ENCODE measurements around the gene AOPEP. TPM values are rescaled to one million over a fixed set of nuclear protein-coding genes. Genes with fewer than 3 reads are reported as not detected.

The AOPEP gene
- total RNA-seq, 1 donor from 2014 or later = 79.7 TPM

DNA sequence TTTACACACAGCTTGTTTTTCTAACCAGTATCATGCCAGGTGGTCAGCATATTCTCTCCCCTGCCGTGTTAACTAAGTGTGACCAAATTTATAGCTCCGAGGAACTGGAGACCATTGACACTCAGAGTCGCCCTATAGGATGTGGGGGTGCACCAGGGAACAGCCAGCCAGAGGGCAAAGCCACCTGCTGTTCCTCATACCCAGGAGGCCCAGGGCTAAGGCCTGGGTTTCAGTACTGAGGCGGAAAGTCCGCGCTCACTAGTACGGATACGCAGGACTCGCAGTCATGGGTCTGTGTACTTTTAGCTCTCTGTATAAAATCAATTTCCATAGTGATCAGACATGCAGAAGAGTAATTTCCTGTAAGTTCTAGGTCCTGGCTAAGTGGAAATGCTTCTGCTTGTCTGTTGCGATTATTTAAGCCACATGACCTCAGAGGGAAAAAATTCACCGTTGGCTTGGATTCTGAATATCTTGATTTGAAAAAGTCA lies 247.0 kb downstream of the AOPEP start:
- Histone ChIP-seq H3K4me3 (no peak overlapping the region), H3K27me3 (no peaks in the 10 kb centered on the region), H3K4me1 (peaks cover 6% of the 10 kb centered on the region), H3K36me3 (no peaks in the 10 kb centered on the region), H3K9me3 (no peaks in the 10 kb centered on the region), H3K27ac (no peak overlapping the region)
- no peak for ATAC-seq
- TF ChIP-seq CTCF (IDR thresholded peaks at IDR 0.05) = no peak
- intact Hi-C loops (cut with DNase I) = no loop called here
- DNase-seq = no peak

DNA sequence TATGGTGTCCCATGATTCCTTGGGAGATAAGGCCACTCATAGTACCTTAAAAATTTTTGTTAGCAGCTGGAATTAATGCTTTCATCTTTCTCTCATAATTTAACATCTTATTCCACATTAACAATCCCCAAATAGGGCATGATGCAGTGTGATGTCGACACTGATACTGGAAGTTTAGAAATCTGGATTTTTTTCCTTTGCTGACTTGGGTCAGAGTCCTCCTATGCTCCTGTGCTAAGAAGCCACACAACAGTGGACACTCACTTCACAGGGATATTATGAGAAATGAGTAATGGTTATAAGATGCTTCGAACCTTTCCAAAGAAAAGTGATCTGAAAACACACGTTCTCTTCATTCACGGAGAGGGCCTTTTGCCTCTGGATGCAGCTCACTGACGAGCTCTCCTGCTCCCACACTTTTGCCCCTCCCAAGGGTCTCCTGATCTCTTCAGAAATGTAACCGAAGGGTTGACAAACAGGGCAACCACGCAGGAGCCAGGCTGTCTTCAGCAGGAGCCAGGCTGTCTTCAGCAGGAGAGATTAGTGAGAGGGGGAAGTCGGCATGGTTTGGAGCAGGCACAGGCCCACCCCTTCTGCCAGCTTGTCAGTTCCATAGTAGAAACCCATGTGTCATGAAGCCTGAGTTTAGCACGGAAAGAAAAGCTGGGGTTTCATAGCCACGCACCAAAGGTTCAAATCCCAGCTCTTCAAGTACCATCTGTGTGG lies 247.8 kb downstream of the AOPEP start:
- no peak overlapping the region for H3K27ac ChIP-seq
- no peaks in the 10 kb centered on the region for H3K36me3 ChIP-seq
- intact Hi-C loops (cut with DNase I) = no loop called here
- DNase-seq (no peak), ATAC-seq (no peak)
- no peaks in the 10 kb centered on the region for H3K27me3 ChIP-seq
- no peak for TF ChIP-seq CTCF (IDR thresholded peaks at IDR 0.05)
- no peak overlapping the region for H3K4me3 ChIP-seq
- peaks cover 6% of the 10 kb centered on the region for H3K4me1 ChIP-seq
- H3K9me3 ChIP-seq = no peaks in the 10 kb centered on the region

DNA sequence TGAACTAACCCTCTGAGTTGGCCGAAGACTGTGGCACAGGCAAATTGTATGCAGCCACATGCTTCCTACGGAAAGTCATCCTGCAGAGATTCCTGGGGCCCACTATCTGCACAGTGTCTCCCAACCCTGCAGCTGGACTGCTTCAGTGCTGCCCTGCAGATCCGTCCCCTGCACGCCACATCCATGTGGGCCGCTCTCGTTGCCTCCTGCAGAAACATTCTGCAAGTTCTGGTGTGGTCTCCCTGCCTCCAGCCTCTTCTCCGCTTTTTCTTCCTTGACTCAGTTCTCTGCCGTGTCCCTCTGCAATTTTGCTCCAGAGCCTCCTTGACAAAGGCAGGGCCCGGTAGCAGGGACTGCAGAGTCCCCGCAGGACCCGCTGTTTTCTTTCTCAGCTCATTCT lies 249.0 kb downstream of the AOPEP start:
- Histone ChIP-seq H3K27ac (no peak overlapping the region), H3K27me3 (no peaks in the 10 kb centered on the region), H3K4me1 (peaks cover 6% of the 10 kb centered on the region), H3K4me3 (no peak overlapping the region), H3K36me3 (no peaks in the 10 kb centered on the region), H3K9me3 (no peaks in the 10 kb centered on the region)
- no peak for TF ChIP-seq CTCF (IDR thresholded peaks at IDR 0.05)
- ATAC-seq = no peak
- DNase-seq = no peak
- intact Hi-C loops (cut with DNase I) = no loop called here

GRCh38 chr9:94976077-94976476 lies 249.6 kb downstream of the AOPEP start:
- Histone ChIP-seq H3K4me3 (no peak overlapping the region), H3K36me3 (no peaks in the 10 kb centered on the region), H3K9me3 (no peaks in the 10 kb centered on the region), H3K27ac (no peak overlapping the region), H3K27me3 (no peaks in the 10 kb centered on the region), H3K4me1 (peaks cover 6% of the 10 kb centered on the region)
- ATAC-seq (no peak), DNase-seq (no peak)
- no peak for TF ChIP-seq CTCF (IDR thresholded peaks at IDR 0.05)
- intact Hi-C loops (cut with DNase I) = no loop called here

- no peak overlapping the region for H3K4me3 ChIP-seq
- H3K27ac ChIP-seq = no peak overlapping the region
- no peaks in the 10 kb centered on the region for H3K36me3 ChIP-seq
- TF ChIP-seq CTCF (IDR thresholded peaks at IDR 0.05) = no peak
- no peak for DNase-seq
- no peaks in the 10 kb centered on the region for H3K27me3 ChIP-seq
- H3K4me1 ChIP-seq = peaks cover 6% of the 10 kb centered on the region
- no peaks in the 10 kb centered on the region for H3K9me3 ChIP-seq
- intact Hi-C loops (cut with DNase I) = no loop called here
- ATAC-seq = no peak
Measured at GRCh38 chr9:94977416-94977815, 250.9 kb downstream of the AOPEP start.

All from upper lobe of right lung (tissue), 1 donor.